H9 (cell line): ENCODE results near the gene ELFN1. TPM values are rescaled to one million over a fixed set of nuclear protein-coding genes. Genes with fewer than 3 reads are reported as not detected.

Source experiments
- DNase-seq: peaks from one replicate; pipeline ENCODE4 v3.0.0-alpha.2; 2017
- H2AFZ ChIP-seq: one replicate; pipeline ENCODE4 v1.6.1; 2013; ENCODE audit warnings: mild to moderate bottlenecking, low read length, control low read depth, moderate library complexity
- H2AK5ac ChIP-seq: 2 replicates; pipeline ENCODE4 v1.6.1; 2013; ENCODE audit warnings: low read length, control low read depth, mixed read lengths; ENCODE audit not compliant: insufficient read length
- H2BK120ac ChIP-seq: one replicate; pipeline ENCODE4 v1.6.1; 2013; ENCODE audit warnings: low read depth, mild to moderate bottlenecking, low read length, control low read depth, inconsistent platforms; ENCODE audit not compliant: poor library complexity, severe bottlenecking
- H2BK12ac ChIP-seq: 2 replicates; pipeline ENCODE4 v1.6.1; 2013; ENCODE audit warnings: low read length, control low read depth, mixed read lengths, low read depth; ENCODE audit not compliant: insufficient read length
- H2BK15ac ChIP-seq: 2 replicates; pipeline ENCODE4 v1.6.1; 2013; ENCODE audit warnings: low read depth, low read length, control low read depth
- H2BK20ac ChIP-seq: one replicate; pipeline ENCODE4 v1.6.1; 2013; ENCODE audit warnings: low read depth, mild to moderate bottlenecking, low read length, control low read depth, inconsistent platforms; ENCODE audit not compliant: poor library complexity, severe bottlenecking
- H2BK5ac ChIP-seq: 2 replicates; pipeline ENCODE4 v1.6.1; 2013; ENCODE audit warnings: low read length, control low read depth, mixed read lengths; ENCODE audit not compliant: insufficient read length
- H3K14ac ChIP-seq: 2 replicates; pipeline ENCODE4 v1.6.1; 2013; ENCODE audit warnings: low read length, control low read depth; ENCODE audit not compliant: insufficient read depth
- H3K18ac ChIP-seq: 2 replicates; pipeline ENCODE4 v1.6.1; 2013; ENCODE audit warnings: low read depth, mild to moderate bottlenecking, mixed read lengths, low read length, control low read depth; ENCODE audit not compliant: insufficient read length
- H3K23ac ChIP-seq: 2 replicates; pipeline ENCODE4 v1.6.1; 2013; ENCODE audit warnings: low read length, control low read depth, mixed read lengths, low read depth; ENCODE audit not compliant: insufficient read length
- H3K23me2 ChIP-seq: 2 replicates; pipeline ENCODE4 v1.6.1; 2013; ENCODE audit warnings: low read depth, mild to moderate bottlenecking, mixed read lengths, low read length, control low read depth; ENCODE audit not compliant: insufficient read length, poor library complexity, severe bottlenecking
- H3K27ac ChIP-seq: 2 replicates; pipeline ENCODE4 v1.5.1; 2013; ENCODE audit warnings: low read length, control low read depth, mixed read lengths, low read depth; ENCODE audit not compliant: insufficient read length
- H3K27me3 ChIP-seq: 2 replicates; pipeline ENCODE4 v1.6.1; 2013; ENCODE audit warnings: low read length, control low read depth, inconsistent platforms; ENCODE audit not compliant: insufficient read depth
- H3K4ac ChIP-seq: 2 replicates; pipeline ENCODE4 v1.6.1; 2013; ENCODE audit warnings: low read depth, mild to moderate bottlenecking, control low read depth, inconsistent platforms, low read length, moderate library complexity
- H3K4me1 ChIP-seq: 2 replicates; pipeline ENCODE4 v1.6.1; 2013; ENCODE audit warnings: low read length, control low read depth, inconsistent platforms; ENCODE audit not compliant: insufficient read depth
- H3K4me2 ChIP-seq: 2 replicates; pipeline ENCODE4 v1.6.1; 2013; ENCODE audit warnings: low read length, control low read depth, mixed read lengths; ENCODE audit not compliant: insufficient read length, insufficient read depth
- H3K56ac ChIP-seq: 2 replicates; pipeline ENCODE4 v1.6.1; 2013; ENCODE audit warnings: low read depth, mild to moderate bottlenecking, mixed read lengths, low read length, control low read depth; ENCODE audit not compliant: insufficient read length
- H3K79me1 ChIP-seq: 2 replicates; pipeline ENCODE4 v1.6.1; 2013; ENCODE audit warnings: low read depth, mild to moderate bottlenecking, moderate library complexity, low read length, control low read depth, inconsistent platforms; ENCODE audit not compliant: insufficient read depth, poor library complexity, severe bottlenecking
- H3K79me2 ChIP-seq: 2 replicates; pipeline ENCODE4 v1.6.1; 2013; ENCODE audit warnings: low read length, control low read depth, inconsistent platforms; ENCODE audit not compliant: insufficient read depth
- H3K9ac ChIP-seq: 2 replicates; pipeline ENCODE4 v1.6.1; 2013; ENCODE audit warnings: low read length, control low read depth, mixed read lengths; ENCODE audit not compliant: insufficient read length; ENCODE audit errors: extremely low read depth
- H3K9me3 ChIP-seq: one replicate; pipeline ENCODE4 v1.6.1; 2013; ENCODE audit warnings: low read depth, low read length, inconsistent platforms; ENCODE audit not compliant: control insufficient read depth
- H3T11ph ChIP-seq: one replicate; pipeline ENCODE4 v1.6.1; 2013; ENCODE audit warnings: mild to moderate bottlenecking, low read length, control low read depth, inconsistent platforms
- H4K20me1 ChIP-seq: one replicate; pipeline ENCODE4 v1.6.1; 2013; ENCODE audit not compliant: control insufficient read depth, insufficient read length, insufficient read depth
- H4K5ac ChIP-seq: 2 replicates; pipeline ENCODE4 v1.6.1; 2013; ENCODE audit warnings: low read depth, mild to moderate bottlenecking, mixed read lengths, low read length, control low read depth; ENCODE audit not compliant: insufficient read length
- H4K8ac ChIP-seq: replicated peaks from 2 replicates; pipeline ENCODE4 v1.6.1; 2013; ENCODE audit warnings: low read length, control low read depth, mixed read lengths, low read depth; ENCODE audit not compliant: insufficient read length
- H4K91ac ChIP-seq: 2 replicates; pipeline ENCODE4 v1.6.1; 2013; ENCODE audit warnings: low read depth, mild to moderate bottlenecking, moderate library complexity, mixed read lengths, low read length, control low read depth; ENCODE audit not compliant: insufficient read length
- H3K27ac Mint-ChIP-seq, 3 experiments: 2 replicates in 2 of 3; 3 replicates in 1 of 3; pipeline ENCODE4 v1.8.0; 2020 to 2021; ENCODE audit warnings: mixed read lengths in 3 of 3, mild to moderate bottlenecking in 1 of 3, moderate library complexity in 1 of 3
- H3K27me3 Mint-ChIP-seq: 2 replicates; pipeline ENCODE4 v1.8.0; 2021; ENCODE audit warnings: low read depth, mild to moderate bottlenecking, moderate library complexity, mixed read lengths
- H3K36me3 Mint-ChIP-seq, 3 experiments: 2 replicates in 2 of 3; 3 replicates in 1 of 3; pipeline ENCODE4 v1.8.0; 2020 to 2021; ENCODE audit warnings: low read depth in 3 of 3, mixed read lengths in 3 of 3; ENCODE audit not compliant: insufficient read depth in 1 of 3
- H3K4me1 Mint-ChIP-seq, 2 experiments: 2 replicates each; pipeline ENCODE4 v1.8.0; 2020; ENCODE audit warnings: mixed read lengths in 2 of 2
- H3K4me3 Mint-ChIP-seq, 2 experiments: 2 replicates in 1 of 2; 3 replicates in 1 of 2; pipeline ENCODE4 v1.8.0; 2020 to 2021; ENCODE audit warnings: mild to moderate bottlenecking in 2 of 2, mixed read lengths in 2 of 2, moderate library complexity in 1 of 2
- H3K9me3 Mint-ChIP-seq, 2 experiments: 2 replicates in 1 of 2; 3 replicates in 1 of 2; pipeline ENCODE4 v1.8.0; 2020; ENCODE audit warnings: mild to moderate bottlenecking in 2 of 2, mixed read lengths in 2 of 2, moderate library complexity in 1 of 2
- CTCF ChIP-seq: fragments of 200-600 bp; sonication (generic); conservative IDR thresholded peaks from 3 replicates; pipeline ENCODE4 v1.8.0; 2021; ENCODE audit warnings: antibody characterized with exemption, mild to moderate bottlenecking
- WGBS: extraction: QIAGEN DNeasy Blood & Tissue Kit; methylation state at CpG from one replicate; pipeline ENCODE4 v1.1.7; 2013; ENCODE audit warnings: missing lambda C conversion rate, low lambda C conversion rate, mixed read lengths; ENCODE audit not compliant: insufficient read length; ENCODE audit errors: extremely low coverage; 5-methylcytosine and 5-hydroxymethylcytosine counted together
- total RNA-seq: library from RNA; stranded (reverse); gene quantifications from 2 replicates; pipeline ENCODE4 v1.2.1, GENCODE V29; 2021

Gene ELFN1
- total RNA-seq, 1 experiment from 2014 or later: 3.7 TPM

- WGBS: no CpG with 5 or more reads among the region's 13 CpGs
Measured at GRCh38 chr7:1757601-1758000, 87.5 kb downstream of the ELFN1 start.

More at GRCh38 chr7:1757601-1758000, 87.5 kb downstream of the ELFN1 start:
- H4K91ac ChIP-seq: no peak overlapping the region
- H4K5ac ChIP-seq: no peak overlapping the region
- H3K27me3 ChIP-seq: no peaks in the 10 kb centered on the region
- H3K36me3 Mint-ChIP-seq: no peaks in the 10 kb centered on the region; a peak in 1 of 7 replicates
- H3K14ac ChIP-seq: no peak overlapping the region
- H3K79me1 ChIP-seq: no peaks in the 10 kb centered on the region
- peaks cover 7% of the 10 kb centered on the region for H4K20me1 ChIP-seq
- no peak for DNase-seq
- no peak overlapping the region for H3K27ac ChIP-seq
- no peak for TF ChIP-seq CTCF
- H3K9me3 Mint-ChIP-seq: peaks cover 3 to 7% of the 10 kb centered on the region in 2 experiments; a peak in 4 of 5 replicates
- no peaks in the 10 kb centered on the region for H3K9me3 ChIP-seq
- H4K8ac ChIP-seq: no peak overlapping the region
- no peak overlapping the region for H2AK5ac ChIP-seq
- no peak overlapping the region for H3K4me2 ChIP-seq
- no peak overlapping the region for H3K23ac ChIP-seq
- no peaks in the 10 kb centered on the region for H3K79me2 ChIP-seq
- H3K27ac Mint-ChIP-seq: no peak overlapping the region
- no peak overlapping the region for H3K56ac ChIP-seq
- no peak overlapping the region for H3K18ac ChIP-seq
- no peak overlapping the region for H3K4me3 Mint-ChIP-seq
- H2BK15ac ChIP-seq: no peak overlapping the region
- no peak overlapping the region for H2BK20ac ChIP-seq
- H2BK12ac ChIP-seq: no peak overlapping the region
- peaks cover 17 to 37% of the 10 kb centered on the region in 2 experiments for H3K4me1 Mint-ChIP-seq
- H3K4ac ChIP-seq: no peak overlapping the region
- peaks cover 3% of the 10 kb centered on the region; the same call in 1 of the 2 replicates for H3K4me1 ChIP-seq
- H3K27me3 Mint-ChIP-seq: peaks cover 72% of the 10 kb centered on the region
- H3T11ph ChIP-seq: no peak overlapping the region
- no peak overlapping the region for H2AFZ ChIP-seq
- H3K23me2 ChIP-seq: no peaks in the 10 kb centered on the region
- H3K9ac ChIP-seq: no peak overlapping the region
- no peak overlapping the region for H2BK120ac ChIP-seq
- H2BK5ac ChIP-seq: no peak overlapping the region
